ENCODE results near the gene CTRL. TPM values are rescaled to one million over a fixed set of nuclear protein-coding genes. Genes with fewer than 3 reads are reported as not detected.
A peak's percentile ranks its signal among the peaks of the same experiment; 100 is the strongest.

The CTRL gene
- total RNA-seq (ENCODE audit: unreplicated experiment), result 2.8 TPM
- long read RNA-seq, partial matches to known transcripts, result 0 of 1 reads
- long read RNA-seq, other reads (novel, unspliced or antisense), result 0 of 1 reads

GRCh38 chr16:67931712-67932461 is at the start of gene CTRL:
Gene CTRL (minus strand): TSS chr16:67931862. CDS start chr16:67931852, 10 bp downstream.
- no peaks in the 10 kb centered on the region for H3K36me3 Mint-ChIP-seq (ENCODE audit: unreplicated experiment)
- peaks cover 9% of the 10 kb centered on the region for H3K4me1 Mint-ChIP-seq (ENCODE audit: low read depth, unreplicated experiment)
- peaks cover 11% of the 10 kb centered on the region for H3K9me3 Mint-ChIP-seq (ENCODE audit: unreplicated experiment)
- H3K27me3 Mint-ChIP-seq (ENCODE audit: unreplicated experiment), result peaks cover 14% of the 10 kb centered on the region
- no peak for DNase-seq
- no peak within 1 kb of the TSS for H3K27ac Mint-ChIP-seq (ENCODE audit: unreplicated experiment)
- peak; percentile 11 for TF ChIP-seq CTCF (IDR thresholded peaks at IDR 0.05; ENCODE audit: partially characterized antibody, unreplicated experiment)
- H3K4me3 Mint-ChIP-seq (ENCODE audit: unreplicated experiment), result no peak within 1 kb of the TSS

DNA sequence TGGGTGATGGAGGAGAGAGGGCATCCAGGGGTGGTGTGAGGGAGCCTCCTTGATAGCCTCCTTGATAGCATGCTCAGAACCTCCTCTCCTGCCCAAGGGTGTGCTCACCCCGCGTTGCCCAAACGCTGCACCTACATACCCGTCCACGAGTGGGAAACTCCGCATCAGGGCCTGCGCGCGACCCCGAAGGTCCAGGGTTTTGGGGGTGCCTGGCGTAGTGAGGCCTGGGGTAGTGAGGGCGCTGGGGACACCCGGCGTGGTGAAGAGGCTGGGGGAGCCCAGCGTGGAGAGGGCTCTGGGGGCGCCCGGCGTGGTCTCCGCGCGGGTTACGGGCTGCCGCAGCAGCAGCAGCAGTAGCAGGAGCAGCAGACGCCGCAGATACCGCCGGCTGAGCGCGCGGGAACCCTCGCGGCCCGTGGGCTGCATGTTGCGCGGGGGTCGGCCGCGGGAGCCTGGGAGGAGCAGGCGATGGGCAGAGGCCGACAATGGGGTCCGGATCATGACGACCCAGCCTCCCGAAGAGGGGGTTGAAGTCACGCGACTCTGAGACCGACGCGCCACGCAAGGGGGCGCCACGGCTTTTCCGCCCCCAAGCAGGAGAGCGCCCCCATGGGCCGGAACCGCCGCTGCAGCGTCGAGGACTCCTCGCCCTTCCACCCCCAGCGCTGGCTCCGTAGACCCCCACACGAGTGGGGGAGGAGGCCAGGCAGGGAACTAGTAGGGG is 48.5 kb upstream of the CTRL start, which contains the start of gene DPEP3:
TSS of gene DPEP3 (minus strand) at position 545 of the 724 bp plus-strand sequence. CDS start at position 426, 119 bp downstream.
- TF ChIP-seq CTCF (IDR thresholded peaks at IDR 0.05; ENCODE audit: partially characterized antibody, unreplicated experiment), result peak; percentile 28
- Mint-ChIP-seq H3K36me3 (ENCODE audit: unreplicated experiment) (peaks cover 5% of the 10 kb centered on the region), H3K27me3 (ENCODE audit: unreplicated experiment) (no peaks in the 10 kb centered on the region), H3K4me1 (ENCODE audit: low read depth, unreplicated experiment) (peaks cover 4% of the 10 kb centered on the region), H3K4me3 (ENCODE audit: unreplicated experiment) (no peak within 1 kb of the TSS), H3K9me3 (ENCODE audit: unreplicated experiment) (peaks cover 9% of the 10 kb centered on the region), H3K27ac (ENCODE audit: unreplicated experiment) (no peak within 1 kb of the TSS)
- DNase-seq, result peak; percentile 34

DNA sequence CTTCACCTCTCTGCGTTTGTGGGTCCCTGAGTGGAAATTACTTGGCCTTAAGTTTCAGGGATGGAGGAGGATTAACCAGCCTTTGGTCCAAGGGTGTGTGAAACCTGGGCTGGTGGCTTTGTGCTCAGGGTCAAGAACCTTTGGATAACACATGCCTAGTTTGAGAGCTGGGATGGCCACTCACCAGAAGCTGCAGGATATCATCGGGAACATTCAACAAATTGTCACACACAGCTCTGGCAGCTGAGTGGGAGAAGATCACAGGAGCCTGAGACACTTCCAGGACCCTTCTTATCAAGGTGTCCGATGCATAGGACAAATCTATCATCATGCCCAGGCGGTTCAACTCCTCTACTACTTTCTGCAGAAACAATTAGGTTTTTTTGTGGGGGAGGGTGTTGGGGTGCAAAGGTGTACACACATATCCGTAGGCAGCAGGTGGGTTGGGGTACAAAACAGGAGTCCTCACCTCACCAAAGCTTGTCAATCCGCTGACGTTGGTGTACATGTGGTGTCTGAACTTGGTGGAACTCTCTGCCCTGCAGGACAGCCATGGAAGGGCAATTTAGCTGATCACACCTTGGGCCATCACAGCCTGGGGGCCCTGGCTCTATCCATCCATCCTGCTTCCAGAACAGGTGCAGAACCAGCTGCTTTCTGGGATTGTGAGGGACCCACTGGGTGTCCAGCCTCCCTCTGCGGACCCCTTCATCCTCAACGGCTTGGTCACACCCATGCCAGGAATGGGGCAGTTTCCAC is 46.0 kb upstream of the CTRL start:
- Mint-ChIP-seq H3K27ac (ENCODE audit: unreplicated experiment) (no peak overlapping the region), H3K9me3 (ENCODE audit: unreplicated experiment) (peaks cover 5% of the 10 kb centered on the region), H3K36me3 (ENCODE audit: unreplicated experiment) (peaks cover under 1% of the 10 kb centered on the region), H3K4me1 (ENCODE audit: low read depth, unreplicated experiment) (peaks cover 2% of the 10 kb centered on the region), H3K4me3 (ENCODE audit: unreplicated experiment) (no peak overlapping the region), H3K27me3 (ENCODE audit: unreplicated experiment) (no peaks in the 10 kb centered on the region)
- no peak for DNase-seq
- no peak for TF ChIP-seq CTCF (IDR thresholded peaks at IDR 0.05; ENCODE audit: partially characterized antibody, unreplicated experiment)

DNA sequence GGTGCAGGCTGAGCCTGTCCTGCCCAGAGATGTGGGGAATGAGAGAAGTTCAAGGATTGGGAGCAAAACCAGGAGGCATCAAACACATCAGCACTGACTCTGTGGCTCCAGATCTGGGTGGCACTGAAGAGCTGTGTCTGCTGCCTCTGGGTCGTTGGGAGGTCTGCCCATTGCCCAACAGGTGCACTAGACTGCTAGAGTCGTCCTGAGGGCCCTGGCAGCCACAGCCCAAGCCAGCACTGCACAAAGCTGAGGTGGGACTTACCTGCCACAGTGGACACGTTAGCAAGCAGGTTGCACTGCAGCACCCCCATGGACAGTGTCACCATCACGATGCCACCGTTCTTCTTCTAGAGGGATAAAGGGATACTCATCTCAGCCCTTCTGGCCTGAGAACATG is 45.3 kb upstream of the CTRL start:
- no peak for TF ChIP-seq CTCF (IDR thresholded peaks at IDR 0.05; ENCODE audit: partially characterized antibody, unreplicated experiment)
- H3K4me3 Mint-ChIP-seq (ENCODE audit: unreplicated experiment), result no peak overlapping the region
- no peaks in the 10 kb centered on the region for H3K27me3 Mint-ChIP-seq (ENCODE audit: unreplicated experiment)
- peaks cover 5% of the 10 kb centered on the region for H3K9me3 Mint-ChIP-seq (ENCODE audit: unreplicated experiment)
- H3K27ac Mint-ChIP-seq (ENCODE audit: unreplicated experiment), result no peak overlapping the region
- H3K36me3 Mint-ChIP-seq (ENCODE audit: unreplicated experiment), result no peaks in the 10 kb centered on the region
- DNase-seq, result no peak
- peaks cover 2% of the 10 kb centered on the region for H3K4me1 Mint-ChIP-seq (ENCODE audit: low read depth, unreplicated experiment)
